ENCODE results near the gene CA10. TPM values are rescaled to one million over a fixed set of nuclear protein-coding genes. Genes with fewer than 3 reads are reported as not detected.

CA10 gene
- total RNA-seq, 2 donors from 2014 or later, result 0.22 to 0.37 TPM

DNA sequence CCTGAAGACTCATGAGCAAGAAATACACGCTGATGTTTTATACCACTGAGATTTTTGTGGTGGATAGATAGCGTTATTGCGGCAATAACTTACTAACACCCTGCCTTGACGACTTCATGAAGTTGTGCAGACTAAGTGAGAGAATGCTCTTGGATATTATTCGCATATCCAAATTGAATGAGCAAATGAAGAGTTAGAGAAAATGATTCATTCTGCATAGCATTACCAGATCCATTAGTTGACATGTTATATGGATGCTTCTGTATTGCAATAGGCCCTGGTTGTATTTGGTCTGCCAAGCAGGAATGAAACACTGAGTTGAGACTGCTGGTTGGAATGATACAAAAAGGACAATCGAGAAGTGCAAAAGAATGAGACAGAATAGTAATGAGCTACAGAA is 247.3 kb downstream of the CA10 start:
- H3K4me1 ChIP-seq (ENCODE audit: control insufficient read depth, insufficient read depth, low read length), result no peaks in the 10 kb centered on the region
- H3K36me3 ChIP-seq (ENCODE audit: control insufficient read depth, insufficient read depth, low read length), result no peaks in the 10 kb centered on the region
- H3K36me3 Mint-ChIP-seq (ENCODE audit: low read depth), result no peaks in the 10 kb centered on the region
- no peak overlapping the region for H3K4me3 Mint-ChIP-seq
- no peak overlapping the region for H3K4me3 ChIP-seq (ENCODE audit: low read length)
- no peak overlapping the region for H3K27ac Mint-ChIP-seq
- peaks cover 14% of the 10 kb centered on the region for H3K4me1 Mint-ChIP-seq
- no peaks in the 10 kb centered on the region for H3K27me3 Mint-ChIP-seq (ENCODE audit: insufficient read depth)
- H3K27me3 ChIP-seq (ENCODE audit: control insufficient read depth, insufficient read depth, low read length, poor library complexity, severe bottlenecking), result no peaks in the 10 kb centered on the region
- TF ChIP-seq, protein P1, sequence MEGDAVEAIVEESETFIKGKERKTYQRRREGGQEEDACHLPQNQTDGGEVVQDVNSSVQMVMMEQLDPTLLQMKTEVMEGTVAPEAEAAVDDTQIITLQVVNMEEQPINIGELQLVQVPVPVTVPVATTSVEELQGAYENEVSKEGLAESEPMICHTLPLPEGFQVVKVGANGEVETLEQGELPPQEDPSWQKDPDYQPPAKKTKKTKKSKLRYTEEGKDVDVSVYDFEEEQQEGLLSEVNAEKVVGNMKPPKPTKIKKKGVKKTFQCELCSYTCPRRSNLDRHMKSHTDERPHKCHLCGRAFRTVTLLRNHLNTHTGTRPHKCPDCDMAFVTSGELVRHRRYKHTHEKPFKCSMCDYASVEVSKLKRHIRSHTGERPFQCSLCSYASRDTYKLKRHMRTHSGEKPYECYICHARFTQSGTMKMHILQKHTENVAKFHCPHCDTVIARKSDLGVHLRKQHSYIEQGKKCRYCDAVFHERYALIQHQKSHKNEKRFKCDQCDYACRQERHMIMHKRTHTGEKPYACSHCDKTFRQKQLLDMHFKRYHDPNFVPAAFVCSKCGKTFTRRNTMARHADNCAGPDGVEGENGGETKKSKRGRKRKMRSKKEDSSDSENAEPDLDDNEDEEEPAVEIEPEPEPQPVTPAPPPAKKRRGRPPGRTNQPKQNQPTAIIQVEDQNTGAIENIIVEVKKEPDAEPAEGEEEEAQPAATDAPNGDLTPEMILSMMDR (conservative IDR thresholded peaks at IDR 0.05), result no peak
- no peak overlapping the region for H3K9ac ChIP-seq (ENCODE audit: extremely low read depth, low read length, poor library complexity, severe bottlenecking)
- H3K9me3 ChIP-seq (ENCODE audit: control insufficient read depth, low read length), result peaks cover 6% of the 10 kb centered on the region
- DNase-seq, result no peak
- WGBS, 2 experiments (ENCODE audit: insufficient coverage in 1 of 2, insufficient read length in 1 of 2), result 86 to 87% methylated on average over 5 to 6 of the region's 6 CpGs
- H3K27ac ChIP-seq (ENCODE audit: low read depth, low read length), result no peak overlapping the region
- H3K9me3 Mint-ChIP-seq, result no peaks in the 10 kb centered on the region

- Mint-ChIP-seq H3K9me3 (no peaks in the 10 kb centered on the region), H3K36me3 (ENCODE audit: low read depth) (no peaks in the 10 kb centered on the region), H3K27me3 (ENCODE audit: insufficient read depth) (no peaks in the 10 kb centered on the region), H3K4me1 (peaks cover 14% of the 10 kb centered on the region), H3K4me3 (no peak overlapping the region), H3K27ac (no peak overlapping the region)
- no peaks in the 10 kb centered on the region for H3K36me3 ChIP-seq (ENCODE audit: control insufficient read depth, insufficient read depth, low read length)
- H3K4me3 ChIP-seq (ENCODE audit: low read length), result no peak overlapping the region
- DNase-seq, result no peak
- H3K4me1 ChIP-seq (ENCODE audit: control insufficient read depth, insufficient read depth, low read length), result no peaks in the 10 kb centered on the region
- no peaks in the 10 kb centered on the region for H3K27me3 ChIP-seq (ENCODE audit: control insufficient read depth, insufficient read depth, low read length, poor library complexity, severe bottlenecking)
- H3K9me3 ChIP-seq (ENCODE audit: control insufficient read depth, low read length), result peaks cover 6% of the 10 kb centered on the region
- no peak overlapping the region for H3K9ac ChIP-seq (ENCODE audit: extremely low read depth, low read length, poor library complexity, severe bottlenecking)
- TF ChIP-seq, protein P1 (conservative IDR thresholded peaks at IDR 0.05), result no peak
- WGBS, 2 experiments (ENCODE audit: insufficient coverage in 1 of 2, insufficient read length in 1 of 2), result 68% methylated on average over 3 of the region's 3 CpGs; no CpG with 5 or more reads in 1 of the 2 experiments
- H3K27ac ChIP-seq (ENCODE audit: low read depth, low read length), result no peak overlapping the region
Measured at GRCh38 chr17:51909971-51910370, 248.5 kb downstream of the CA10 start.

DNA sequence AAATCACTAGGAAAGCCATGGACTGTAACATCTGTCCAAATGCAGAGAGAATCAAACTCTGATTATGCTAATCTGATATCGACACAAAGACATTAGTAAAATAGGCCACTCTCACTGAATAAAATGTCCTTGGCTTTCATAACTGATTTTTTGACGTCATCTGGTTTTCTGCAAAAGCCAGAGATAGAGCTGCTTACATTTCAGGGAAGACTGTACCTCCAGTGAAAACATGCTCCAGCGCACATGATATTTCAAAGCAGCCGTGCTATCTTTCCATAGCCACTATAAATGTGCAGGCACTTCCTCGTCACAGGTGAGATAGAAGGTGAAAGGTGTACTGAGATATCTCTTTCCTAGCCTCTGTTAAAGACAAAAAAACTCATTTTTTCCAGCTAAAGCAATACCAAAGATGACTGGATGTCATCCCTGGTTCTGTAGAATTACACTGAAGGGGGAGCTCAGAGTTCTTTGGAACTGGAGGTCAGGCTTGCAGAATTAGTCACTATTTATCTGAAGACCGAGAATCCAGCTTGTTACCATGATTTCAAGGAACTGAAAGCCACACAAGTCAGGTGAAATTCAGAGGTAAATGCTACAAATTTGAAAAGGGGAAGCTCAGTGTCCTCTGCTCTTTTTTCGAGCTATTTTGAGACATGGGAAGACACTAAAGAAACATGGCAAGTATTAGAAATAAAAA is 249.5 kb downstream of the CA10 start:
- H3K9me3 Mint-ChIP-seq, result no peaks in the 10 kb centered on the region
- H3K36me3 ChIP-seq (ENCODE audit: control insufficient read depth, insufficient read depth, low read length), result no peaks in the 10 kb centered on the region
- no peaks in the 10 kb centered on the region for H3K27me3 ChIP-seq (ENCODE audit: control insufficient read depth, insufficient read depth, low read length, poor library complexity, severe bottlenecking)
- TF ChIP-seq, protein P1 (conservative IDR thresholded peaks at IDR 0.05), result no peak
- no peaks in the 10 kb centered on the region for H3K27me3 Mint-ChIP-seq (ENCODE audit: insufficient read depth)
- H3K27ac Mint-ChIP-seq, result no peak overlapping the region
- peaks cover 6% of the 10 kb centered on the region for H3K9me3 ChIP-seq (ENCODE audit: control insufficient read depth, low read length)
- WGBS, 2 experiments (ENCODE audit: insufficient coverage in 1 of 2, insufficient read length in 1 of 2), result 79% methylated on average over 5 to 7 of the region's 7 CpGs
- DNase-seq, result no peak
- no peak overlapping the region for H3K27ac ChIP-seq (ENCODE audit: low read depth, low read length)
- no peak overlapping the region for H3K9ac ChIP-seq (ENCODE audit: extremely low read depth, low read length, poor library complexity, severe bottlenecking)
- H3K4me3 Mint-ChIP-seq, result no peak overlapping the region
- no peaks in the 10 kb centered on the region for H3K4me1 ChIP-seq (ENCODE audit: control insufficient read depth, insufficient read depth, low read length)
- peaks cover 14% of the 10 kb centered on the region for H3K4me1 Mint-ChIP-seq
- no peaks in the 10 kb centered on the region for H3K36me3 Mint-ChIP-seq (ENCODE audit: low read depth)
- no peak overlapping the region for H3K4me3 ChIP-seq (ENCODE audit: low read length)
